Femur (tissue), 1 donor: ENCODE measurements around the gene UBE2O.

Experiments
- DNase-seq: peaks from one replicate; pipeline ENCODE4 v3.0.0-alpha.2; 2017

UBE2O gene

GRCh38 chr17:76484228-76484725, 31.3 kb upstream of the UBE2O start:
- DNase-seq = no peak

DNA sequence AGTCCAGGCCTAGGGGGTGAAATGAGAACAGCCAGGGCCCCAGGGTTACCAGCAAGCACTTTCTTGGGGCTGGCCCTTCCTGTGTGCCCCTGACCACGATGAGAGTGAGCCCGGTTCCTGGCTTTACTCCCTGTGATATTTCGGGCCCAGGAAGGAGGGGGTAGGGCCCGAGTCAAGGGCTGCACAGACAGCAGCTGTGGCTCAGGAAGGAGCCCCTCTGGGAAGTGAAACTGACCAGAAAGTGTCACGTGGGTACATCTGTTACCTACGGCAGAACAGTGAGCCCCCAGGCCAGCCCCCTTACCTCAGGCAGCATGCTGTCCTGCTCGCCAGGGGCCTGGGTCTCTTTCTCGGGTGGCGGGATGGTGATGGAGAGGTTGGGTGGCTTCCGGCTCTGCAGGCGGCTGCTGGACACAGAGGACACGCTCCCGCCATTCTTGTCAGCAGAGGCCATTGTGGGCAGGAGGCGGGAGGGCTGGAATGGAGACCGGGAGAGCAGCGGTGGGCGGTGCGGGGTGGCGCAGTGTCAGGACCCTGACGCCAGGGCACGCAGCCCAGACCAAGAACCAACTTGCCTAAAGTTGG, 28.2 kb upstream of the UBE2O start:
- peak; percentile 71 for DNase-seq

DNA sequence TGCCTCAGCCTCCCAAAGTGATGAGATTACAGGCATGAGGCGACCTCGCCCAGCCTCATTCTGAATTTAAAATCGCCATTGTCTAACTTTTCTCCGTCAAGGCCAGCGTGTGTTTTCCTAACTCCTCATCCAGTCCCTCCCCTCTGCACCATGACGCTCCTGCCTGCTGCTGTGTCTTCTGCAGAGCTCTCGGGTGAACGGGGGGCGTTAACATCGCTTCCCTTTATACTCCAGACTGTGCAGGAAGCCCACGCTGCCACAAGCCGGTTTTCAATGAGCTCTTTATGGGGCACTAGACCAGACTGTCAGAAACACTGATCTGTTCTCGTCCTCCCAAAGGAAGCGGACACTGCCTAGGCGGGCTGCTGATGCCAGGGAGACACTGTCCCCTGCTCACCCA, 27.7 kb upstream of the UBE2O start:
- peak; percentile 74 for DNase-seq

- no peak for DNase-seq
Measured at GRCh38 chr17:76479515-76480060, 26.6 kb upstream of the UBE2O start.

GRCh38 chr17:76478730-76479514, 26.0 kb upstream of the UBE2O start:
- DNase-seq = no peak

- DNase-seq = no peak
Measured at GRCh38 chr17:76478097-76478496, 25.1 kb upstream of the UBE2O start.

DNA sequence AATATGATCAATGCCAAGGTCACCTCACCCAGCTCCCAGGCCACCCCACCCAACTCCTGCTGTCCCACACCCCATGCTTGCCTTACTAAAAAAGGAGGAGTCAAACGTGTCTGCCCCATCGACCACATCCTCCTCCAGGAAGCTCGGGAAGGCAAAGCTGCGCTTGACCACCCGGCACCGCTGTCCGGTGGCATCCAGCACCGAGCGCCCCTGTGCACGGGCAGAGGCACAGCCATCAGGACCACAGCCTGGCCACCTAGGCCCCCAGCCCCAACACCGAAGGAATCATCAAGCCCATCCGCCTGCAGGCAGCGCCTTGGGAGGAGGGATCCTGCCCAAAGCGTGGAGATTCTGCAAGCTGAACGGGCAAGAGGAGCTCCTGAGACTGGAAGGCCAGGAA, 24.6 kb upstream of the UBE2O start:
- no peak for DNase-seq

- no peak for DNase-seq
Measured at GRCh38 chr17:76476736-76477135, 23.8 kb upstream of the UBE2O start.

GRCh38 chr17:76475302-76475701, 22.4 kb upstream of the UBE2O start:
- DNase-seq = no peak

- no peak for DNase-seq
Measured at GRCh38 chr17:76474894-76475293, 21.9 kb upstream of the UBE2O start.

DNA sequence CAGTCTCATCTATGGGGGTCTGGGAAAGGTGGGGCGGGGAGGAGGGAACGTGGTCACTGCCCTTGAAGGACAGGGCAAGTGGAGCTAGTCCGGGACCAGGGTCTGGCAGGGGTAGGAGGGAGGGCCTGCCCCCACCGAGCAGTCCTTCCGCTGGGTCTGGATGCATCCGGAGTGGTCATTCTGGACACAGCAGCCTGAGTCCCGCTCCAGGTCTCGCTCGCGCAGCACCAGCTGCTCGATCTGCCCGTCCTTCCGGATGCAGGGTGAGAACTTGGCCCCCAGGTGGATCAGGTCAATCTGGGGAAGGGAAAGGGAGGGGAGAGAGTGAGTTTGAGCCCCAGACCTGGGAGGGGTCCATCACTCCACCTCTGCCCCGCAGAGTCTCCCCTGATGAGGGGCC, 21.3 kb upstream of the UBE2O start:
- DNase-seq = no peak

GRCh38 chr17:76473541-76473985, 20.6 kb upstream of the UBE2O start:
- no peak for DNase-seq

DNA sequence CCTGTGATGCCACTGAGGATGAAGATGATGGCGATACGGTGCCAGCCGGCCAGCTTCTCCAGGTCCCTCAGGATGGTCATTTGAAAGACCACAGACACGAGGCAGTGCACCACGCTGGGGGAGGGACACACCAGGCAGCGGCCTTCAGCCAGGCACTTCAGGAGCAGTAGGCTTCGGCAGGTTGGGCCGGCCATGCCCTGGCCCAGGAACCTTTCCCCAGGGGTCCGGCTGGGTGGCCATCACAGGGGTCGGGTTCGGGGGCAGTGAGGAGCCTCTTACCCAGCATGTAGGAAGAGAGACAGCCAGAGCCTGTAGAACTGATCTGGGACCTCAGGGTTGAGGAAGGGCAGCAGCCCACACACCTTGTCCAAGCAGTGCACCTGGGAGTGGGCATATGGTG, 19.8 kb upstream of the UBE2O start:
- no peak for DNase-seq

DNA sequence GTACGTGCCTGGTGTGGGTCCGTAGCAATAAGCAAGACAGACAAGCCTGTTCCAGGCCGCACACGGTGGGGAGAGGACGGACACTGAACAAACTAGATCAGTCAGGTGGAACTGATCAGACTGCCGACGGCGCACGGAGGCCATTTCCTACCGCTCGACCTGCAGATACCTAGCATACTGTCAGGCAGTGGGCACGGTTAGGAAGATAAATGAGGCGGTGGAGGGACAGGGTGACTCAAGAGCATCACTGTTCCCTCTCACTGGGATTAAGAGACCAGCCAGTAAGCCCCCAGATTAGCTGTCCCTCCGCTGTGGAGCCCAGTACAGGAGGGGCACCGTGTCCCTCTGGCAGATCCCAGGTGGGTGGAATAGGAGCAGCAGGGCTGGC, 19.3 kb upstream of the UBE2O start:
- no peak for DNase-seq

- DNase-seq = no peak
Measured at GRCh38 chr17:76471498-76472257, 18.7 kb upstream of the UBE2O start.

GRCh38 chr17:76469991-76470739, 17.2 kb upstream of the UBE2O start:
- DNase-seq = no peak

DNA sequence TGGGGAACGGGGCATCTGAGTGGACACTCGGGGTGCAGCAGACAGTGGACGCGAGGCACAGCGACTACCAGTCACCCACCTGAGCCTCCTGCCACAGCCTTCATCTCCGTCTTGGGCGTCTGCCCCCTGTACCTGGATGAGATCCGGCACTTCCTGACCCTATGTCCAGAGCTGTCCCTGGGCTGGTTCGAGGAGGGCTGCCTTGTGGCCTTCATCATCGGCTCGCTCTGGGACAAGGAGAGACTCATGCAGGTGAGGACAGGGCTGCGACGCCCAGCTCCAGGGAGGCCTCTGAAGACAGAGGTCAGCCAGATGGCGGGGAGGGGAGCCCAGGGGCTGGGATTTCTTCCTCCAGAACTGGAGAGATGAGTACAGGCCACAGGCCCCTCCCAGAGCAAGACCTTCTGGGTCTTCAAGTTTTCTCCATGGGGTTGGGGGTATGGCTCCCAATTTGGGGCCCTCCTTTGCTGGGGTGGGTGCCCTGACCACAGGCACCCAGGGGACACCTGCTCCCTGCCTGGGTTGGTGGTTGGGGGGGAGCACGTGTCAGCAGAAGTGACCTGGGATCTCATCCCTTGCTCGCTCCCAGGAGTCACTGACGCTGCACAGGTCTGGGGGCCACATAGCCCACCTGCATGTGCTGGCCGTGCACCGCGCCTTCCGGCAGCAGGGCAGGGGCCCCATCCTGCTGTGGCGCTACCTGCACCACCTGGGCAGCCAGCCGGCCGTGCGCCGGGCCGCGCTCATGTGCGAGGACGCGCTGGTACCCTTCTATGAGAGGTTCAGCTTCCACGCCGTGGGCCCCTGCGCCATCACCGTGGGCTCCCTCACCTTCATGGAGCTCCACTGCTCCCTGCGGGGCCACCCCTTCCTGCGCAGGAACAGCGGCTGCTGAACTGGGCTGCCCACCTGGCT, 16.4 kb upstream of the UBE2O start:
- no peak for DNase-seq

GRCh38 chr17:76468634-76469010, 15.7 kb upstream of the UBE2O start:
- no peak for DNase-seq

DNA sequence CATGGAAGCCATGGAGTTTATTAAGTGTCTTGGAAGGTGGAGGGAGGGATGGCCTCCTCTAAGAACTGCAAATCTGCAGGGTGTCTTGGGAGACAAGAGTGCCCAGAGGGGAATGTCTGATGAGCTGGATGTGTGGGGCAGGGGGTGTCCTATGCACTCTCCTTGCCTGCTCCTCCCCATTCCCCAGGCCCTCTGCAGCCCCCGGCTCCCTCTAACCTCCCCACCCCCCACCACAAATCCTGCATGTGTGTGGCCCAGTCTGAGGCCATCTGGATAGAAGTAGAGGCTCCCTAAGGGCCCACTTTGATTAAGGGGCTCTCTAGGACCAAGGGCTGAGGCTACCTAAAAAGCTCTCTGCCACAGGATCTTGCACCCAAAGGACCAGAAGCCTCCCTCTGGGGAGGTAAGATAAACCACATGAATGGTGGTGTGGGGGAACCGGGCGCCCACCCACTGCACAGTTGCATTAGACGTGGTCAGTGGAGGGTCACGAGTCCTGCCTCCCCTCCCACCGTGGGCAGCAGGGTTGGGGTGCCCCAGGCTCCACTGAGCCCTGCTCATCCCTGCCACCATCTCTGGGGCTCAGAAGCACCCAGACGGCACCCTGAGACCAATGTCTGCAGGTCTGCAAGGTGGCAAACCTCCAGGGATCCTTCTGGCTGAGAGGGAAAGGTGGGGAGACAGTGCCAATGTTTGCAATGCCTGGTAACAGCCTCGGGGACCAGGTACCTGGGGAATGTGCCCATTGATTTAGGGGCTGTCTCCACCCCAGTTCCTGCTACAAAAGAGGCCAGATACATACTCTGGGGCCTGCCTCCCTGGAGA, 15.1 kb upstream of the UBE2O start:
- DNase-seq = no peak

- DNase-seq = no peak
Measured at GRCh38 chr17:76467366-76467765, 14.4 kb upstream of the UBE2O start, which contains the start of gene AANAT. Gene AANAT, plus strand, starts transcription at chr17:76467603. Its CDS starts 1,144 bp downstream, at chr17:76468747.

GRCh38 chr17:76466775-76467130, 13.8 kb upstream of the UBE2O start:
- DNase-seq = no peak
